Nephron (organoid): ENCODE results near the gene NRM.

Experiments used
- H3K27ac Mint-ChIP-seq, 3 experiments: 2 replicates each; pipeline ENCODE4 v1.8.0; 2020; ENCODE audit warnings: mixed read lengths in 3 of 3, mild to moderate bottlenecking in 2 of 3, moderate library complexity in 1 of 3
- H3K27me3 Mint-ChIP-seq: 2 replicates; pipeline ENCODE4 v1.8.0; 2021; ENCODE audit warnings: low read depth, mild to moderate bottlenecking, moderate library complexity, mixed read lengths
- H3K36me3 Mint-ChIP-seq: 2 replicates; pipeline ENCODE4 v1.8.0; 2020; ENCODE audit warnings: low read depth, mixed read lengths
- H3K4me1 Mint-ChIP-seq: 2 replicates; pipeline ENCODE4 v1.8.0; 2020; ENCODE audit warnings: mixed read lengths
- H3K4me3 Mint-ChIP-seq, 3 experiments: 2 replicates each; pipeline ENCODE4 v1.8.0; 2020; ENCODE audit warnings: mild to moderate bottlenecking in 3 of 3, mixed read lengths in 3 of 3, moderate library complexity in 2 of 3
- H3K9me3 Mint-ChIP-seq: 2 replicates; pipeline ENCODE4 v1.8.0; 2020; ENCODE audit warnings: mixed read lengths
- TF ChIP-seq, protein P1 (sequence below), 3 experiments: fragments of 200-600 bp; sonication (generic); IDR thresholded peaks; one replicate each; pipeline ENCODE4 v1.5.0; 2021; ENCODE audit warnings: antibody characterized with exemption in 3 of 3; ENCODE audit not compliant: unreplicated experiment in 3 of 3

NRM gene

DNA sequence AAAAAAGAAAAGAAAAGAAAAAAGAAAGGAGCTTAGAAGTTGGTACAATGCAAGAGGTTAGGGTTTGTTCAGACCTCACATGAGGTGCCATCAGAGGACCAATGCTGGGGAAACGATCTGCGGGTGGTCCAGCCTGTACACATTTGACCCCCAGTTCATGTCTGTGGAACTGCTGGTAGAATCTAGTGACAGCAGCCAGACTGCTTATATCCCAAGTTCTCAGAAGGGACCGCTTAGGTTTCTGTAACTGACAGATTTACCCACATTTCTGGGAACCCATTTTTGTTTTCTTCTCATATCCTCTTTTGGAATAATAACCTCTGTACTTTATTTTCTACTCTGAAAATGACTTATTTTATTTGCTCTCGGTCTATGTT, 9.0 kb downstream of the NRM start:
- Mint-ChIP-seq H3K9me3 (no peaks in the 10 kb centered on the region), H3K27me3 (no peaks in the 10 kb centered on the region), H3K4me1 (peaks cover 67% of the 10 kb centered on the region), H3K36me3 (peaks cover 29% of the 10 kb centered on the region), H3K4me3 (peak overlapping the region; percentile 82 to 89 (median 89)), H3K27ac (peak overlapping the region; percentile 53 to 62 (median 57))
- TF ChIP-seq, protein P1, sequence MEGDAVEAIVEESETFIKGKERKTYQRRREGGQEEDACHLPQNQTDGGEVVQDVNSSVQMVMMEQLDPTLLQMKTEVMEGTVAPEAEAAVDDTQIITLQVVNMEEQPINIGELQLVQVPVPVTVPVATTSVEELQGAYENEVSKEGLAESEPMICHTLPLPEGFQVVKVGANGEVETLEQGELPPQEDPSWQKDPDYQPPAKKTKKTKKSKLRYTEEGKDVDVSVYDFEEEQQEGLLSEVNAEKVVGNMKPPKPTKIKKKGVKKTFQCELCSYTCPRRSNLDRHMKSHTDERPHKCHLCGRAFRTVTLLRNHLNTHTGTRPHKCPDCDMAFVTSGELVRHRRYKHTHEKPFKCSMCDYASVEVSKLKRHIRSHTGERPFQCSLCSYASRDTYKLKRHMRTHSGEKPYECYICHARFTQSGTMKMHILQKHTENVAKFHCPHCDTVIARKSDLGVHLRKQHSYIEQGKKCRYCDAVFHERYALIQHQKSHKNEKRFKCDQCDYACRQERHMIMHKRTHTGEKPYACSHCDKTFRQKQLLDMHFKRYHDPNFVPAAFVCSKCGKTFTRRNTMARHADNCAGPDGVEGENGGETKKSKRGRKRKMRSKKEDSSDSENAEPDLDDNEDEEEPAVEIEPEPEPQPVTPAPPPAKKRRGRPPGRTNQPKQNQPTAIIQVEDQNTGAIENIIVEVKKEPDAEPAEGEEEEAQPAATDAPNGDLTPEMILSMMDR (IDR thresholded peaks at IDR 0.05; ENCODE audit: unreplicated experiment in 3 of 3) = no peak

DNA sequence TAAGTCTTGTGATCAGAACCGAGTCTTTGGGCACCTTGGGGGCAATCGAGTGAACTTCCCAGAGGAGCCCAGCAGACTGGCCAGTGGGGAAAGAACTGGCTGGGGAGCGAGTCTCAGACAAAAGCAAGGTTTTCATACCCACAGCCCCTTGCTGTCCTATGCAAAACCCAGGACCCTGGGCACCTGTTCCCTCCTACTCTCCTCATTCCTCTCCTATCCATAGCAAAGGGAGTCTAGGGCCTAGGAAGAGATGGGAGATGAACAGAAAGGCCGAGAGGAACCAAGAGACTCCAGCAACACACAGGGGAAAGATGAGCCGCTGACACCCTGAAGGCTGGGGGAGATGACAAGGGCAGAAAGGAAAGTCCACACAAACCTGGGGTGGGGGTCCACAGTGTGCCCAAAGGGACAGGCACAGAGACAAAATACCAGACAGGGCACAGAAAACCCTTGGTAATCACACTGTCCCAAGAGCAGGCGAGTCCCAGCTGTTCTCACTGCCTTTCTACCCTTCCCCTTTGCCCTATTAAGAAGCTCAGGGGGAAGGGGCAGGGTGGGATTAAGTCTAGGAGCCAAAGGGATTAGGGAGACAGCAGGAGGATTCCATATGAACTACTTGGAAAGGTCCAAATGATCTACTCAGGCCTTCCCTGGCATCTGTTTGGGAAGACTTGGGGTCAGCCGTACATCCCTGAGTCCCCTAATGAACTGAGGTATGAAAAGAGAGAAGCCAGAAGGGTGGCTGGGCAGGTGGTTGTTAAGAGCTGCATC, 10.8 kb downstream of the NRM start:
- Mint-ChIP-seq H3K4me1 (peaks cover 54% of the 10 kb centered on the region), H3K9me3 (no peaks in the 10 kb centered on the region), H3K27me3 (no peaks in the 10 kb centered on the region), H3K36me3 (peaks cover 34% of the 10 kb centered on the region), H3K4me3 (peak overlapping the region; percentile 57 to 68 (median 64)), H3K27ac (peak overlapping the region; percentile 51 to 73 (median 63))
- TF ChIP-seq, protein P1 (IDR thresholded peaks at IDR 0.05; ENCODE audit: unreplicated experiment in 3 of 3) = no peak

DNA sequence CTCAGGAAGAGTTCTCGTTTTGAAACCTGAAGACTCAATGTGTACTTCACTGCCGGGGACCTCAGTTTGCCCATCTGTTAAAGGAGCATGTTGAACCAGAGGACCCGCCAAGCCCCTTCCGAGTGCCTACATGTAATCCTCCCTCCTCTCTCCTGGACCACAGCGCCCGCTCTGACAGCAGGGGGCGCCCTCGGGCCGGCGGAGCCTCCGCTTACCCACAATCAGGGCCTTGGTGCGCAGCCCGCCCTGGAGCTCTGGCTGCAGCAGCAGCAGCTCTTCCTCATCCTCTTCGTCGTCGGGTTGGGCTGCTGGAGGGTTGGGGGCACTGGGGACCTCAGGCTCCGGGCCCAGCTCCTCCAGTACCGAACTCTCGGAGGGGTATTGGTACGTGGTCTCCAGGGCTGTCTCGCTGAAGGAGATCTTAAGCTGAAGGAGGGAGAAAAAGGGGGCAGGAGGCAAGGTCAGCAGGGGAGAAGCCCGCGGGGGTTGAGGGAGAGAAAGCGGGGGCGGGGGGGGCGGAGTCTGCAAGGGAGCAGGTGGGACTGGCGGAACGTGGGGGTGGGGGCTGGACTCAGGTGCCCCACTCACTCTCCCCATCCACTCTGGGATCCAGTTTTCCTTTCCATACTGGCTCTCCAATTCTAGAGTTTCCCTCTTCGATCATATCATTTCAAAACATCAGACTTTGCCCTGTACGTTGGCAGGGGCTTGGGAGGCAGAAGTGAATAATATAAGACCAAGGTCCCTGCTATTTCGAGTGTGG, 11.6 kb downstream of the NRM start:
- H3K27ac Mint-ChIP-seq = peak overlapping the region in 2 of 3 experiments; percentile 51 to 73
- H3K4me1 Mint-ChIP-seq = peaks cover 48% of the 10 kb centered on the region
- H3K36me3 Mint-ChIP-seq = peaks cover 33% of the 10 kb centered on the region
- no peaks in the 10 kb centered on the region for H3K9me3 Mint-ChIP-seq
- H3K27me3 Mint-ChIP-seq = no peaks in the 10 kb centered on the region
- TF ChIP-seq, protein P1 (IDR thresholded peaks at IDR 0.05; ENCODE audit: unreplicated experiment in 3 of 3) = peak; percentile 87 to 93 (median 91)
- peak overlapping the region in 2 of 3 experiments; percentile 60 to 65 for H3K4me3 Mint-ChIP-seq

DNA sequence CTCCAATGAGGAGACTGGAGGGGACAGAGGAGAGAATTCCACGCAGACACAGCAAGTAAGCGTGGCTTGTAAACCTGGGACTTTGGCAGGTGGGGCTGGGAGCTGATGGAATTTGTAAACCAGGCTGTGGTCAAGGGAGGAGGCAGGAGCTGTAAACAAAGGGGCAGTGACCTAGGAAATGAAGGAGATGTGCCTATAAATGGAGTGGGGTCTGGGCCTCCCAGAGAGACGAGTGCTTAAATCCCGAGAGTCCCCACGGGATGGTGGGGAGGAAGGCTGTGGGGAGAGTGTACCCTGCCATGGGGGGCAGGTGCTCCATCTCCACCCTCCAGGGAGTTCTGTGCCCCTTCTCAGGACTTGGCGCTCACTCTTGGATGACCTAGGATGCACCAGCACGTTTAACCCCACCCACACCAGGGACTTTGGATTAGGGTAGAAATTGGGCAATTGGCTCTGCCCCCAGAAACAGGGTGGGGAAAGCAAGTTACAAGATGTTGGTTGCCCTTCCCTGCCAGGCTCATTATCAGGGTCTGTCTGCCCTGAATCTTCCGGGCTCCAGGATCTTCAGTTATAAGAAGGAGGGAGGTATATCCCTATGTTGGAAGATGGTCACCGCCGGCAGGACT, 14.0 kb downstream of the NRM start:
- Mint-ChIP-seq H3K36me3 (peaks cover 33% of the 10 kb centered on the region), H3K9me3 (no peaks in the 10 kb centered on the region), H3K4me1 (peaks cover 30% of the 10 kb centered on the region), H3K27me3 (no peaks in the 10 kb centered on the region), H3K27ac (no peak overlapping the region), H3K4me3 (no peak overlapping the region)
- TF ChIP-seq, protein P1 (IDR thresholded peaks at IDR 0.05; ENCODE audit: unreplicated experiment in 3 of 3) = no peak

DNA sequence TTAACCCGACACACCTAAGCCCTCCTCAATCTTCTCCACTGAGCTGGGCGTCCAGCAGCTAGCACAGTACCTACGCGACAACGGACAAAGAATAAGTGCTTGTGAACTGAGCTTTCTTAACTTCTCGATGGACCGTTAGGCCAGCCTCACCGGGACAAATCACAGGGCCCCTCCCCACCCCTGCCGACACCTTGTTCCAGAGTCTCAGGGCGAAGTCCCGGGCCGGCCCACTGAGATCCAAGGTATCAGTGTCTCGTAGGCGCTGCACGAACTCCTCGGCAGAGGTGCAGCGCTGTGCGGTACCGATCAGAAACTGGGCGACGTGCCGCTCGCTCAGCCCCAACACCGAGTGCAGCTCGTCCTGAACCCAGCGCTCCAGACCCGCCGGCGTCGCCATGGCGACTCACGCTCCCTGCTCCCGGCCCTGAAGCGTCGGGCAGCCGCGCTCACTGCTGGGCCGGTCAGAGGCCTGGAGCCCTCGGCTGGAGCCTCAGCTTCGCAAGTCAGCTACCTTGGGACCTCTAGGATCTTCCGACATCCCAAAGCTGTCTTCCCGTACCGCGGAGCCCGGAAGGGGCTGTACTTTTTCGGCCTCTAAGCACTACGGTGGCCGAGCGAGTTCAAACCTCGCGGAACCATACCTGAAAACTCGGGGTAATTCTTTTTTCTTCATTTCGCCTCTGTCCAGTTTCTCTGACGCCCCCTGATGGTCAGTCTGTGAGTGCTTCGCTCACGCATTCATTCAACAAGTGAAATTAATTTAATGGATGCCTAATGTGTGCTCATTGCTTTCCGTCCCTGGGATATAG, 18.1 kb downstream of the NRM start, which contains the start of gene DHX16:
TSS of gene DHX16 (minus strand) at position 562 of the 809 bp plus-strand sequence. CDS start at position 397, 165 bp downstream.
- peak within 1 kb of the TSS; percentile 80 to 86 (median 83) for H3K4me3 Mint-ChIP-seq
- H3K9me3 Mint-ChIP-seq = no peaks in the 10 kb centered on the region
- H3K27ac Mint-ChIP-seq = peak within 1 kb of the TSS; percentile 0 to 20 (median 14)
- peaks cover 10% of the 10 kb centered on the region for H3K4me1 Mint-ChIP-seq
- no peaks in the 10 kb centered on the region for H3K27me3 Mint-ChIP-seq
- TF ChIP-seq, protein P1 (IDR thresholded peaks at IDR 0.05; ENCODE audit: unreplicated experiment in 3 of 3) = peak; percentile 76 to 91 (median 80)
- peaks cover 37% of the 10 kb centered on the region for H3K36me3 Mint-ChIP-seq
